ENCODE measurements around the gene FBXW10.
"Not testable (repeated sequence)": the region's sequence is repeated elsewhere in the genome, so short reads cannot be mapped to it uniquely, and the experiment has no call there.

Gene FBXW10

GRCh38 chr17:18743699-18744421, at the start of gene FBXW10:
TSS of gene FBXW10 (plus strand) at chr17:18744054. CDS start at chr17:18744245, 191 bp downstream.
- intact Hi-C loops (cut with DNase I): not testable (repeated sequence)
- DNase-seq: peak in 8 of 42 donors; percentile 1 to 25 (median 6)

GRCh38 chr17:18695143-18695542, 48.7 kb upstream of the FBXW10 start:
- intact Hi-C loops (cut with DNase I); DNase-seq: not testable (repeated sequence)

- peak in 1 of 42 donors; percentile 8 for DNase-seq
- intact Hi-C loops (cut with DNase I): not testable (repeated sequence)
Measured at GRCh38 chr17:18698473-18699103, 45.3 kb upstream of the FBXW10 start.

- intact Hi-C loops (cut with DNase I); DNase-seq: not testable (repeated sequence)
Measured at GRCh38 chr17:18705955-18706354, 37.9 kb upstream of the FBXW10 start.

- intact Hi-C loops (cut with DNase I); DNase-seq: not testable (repeated sequence)
Measured at GRCh38 chr17:18708215-18708614, 35.6 kb upstream of the FBXW10 start.

- DNase-seq: peak; percentile 40 to 90 (median 76)
- intact Hi-C loops (cut with DNase I): not testable (repeated sequence)
Measured at GRCh38 chr17:18712354-18712999, 31.4 kb upstream of the FBXW10 start.

- not testable (repeated sequence) for DNase-seq
Measured at GRCh38 chr17:18718643-18719427, 25.0 kb upstream of the FBXW10 start.

GRCh38 chr17:18719428-18720110, 24.3 kb upstream of the FBXW10 start:
- DNase-seq; intact Hi-C loops (cut with DNase I): not testable (repeated sequence)

More at GRCh38 chr17:18718643-18719427, 25.0 kb upstream of the FBXW10 start:
- intact Hi-C loops (cut with DNase I): not testable (repeated sequence)

- intact Hi-C loops (cut with DNase I); DNase-seq: not testable (repeated sequence)
Measured at GRCh38 chr17:18721775-18722547, 21.9 kb upstream of the FBXW10 start.

- intact Hi-C loops (cut with DNase I); DNase-seq: not testable (repeated sequence)
Measured at GRCh38 chr17:18722612-18723011, 21.2 kb upstream of the FBXW10 start.

- DNase-seq; intact Hi-C loops (cut with DNase I): not testable (repeated sequence)
Measured at GRCh38 chr17:18723509-18723908, 20.3 kb upstream of the FBXW10 start.

GRCh38 chr17:18732438-18732837, 11.4 kb upstream of the FBXW10 start:
- intact Hi-C loops (cut with DNase I): not testable (repeated sequence)

GRCh38 chr17:18733350-18733749, 10.5 kb upstream of the FBXW10 start:
- intact Hi-C loops (cut with DNase I); DNase-seq: not testable (repeated sequence)

More at GRCh38 chr17:18732438-18732837, 11.4 kb upstream of the FBXW10 start:
- DNase-seq: not testable (repeated sequence)

- intact Hi-C loops (cut with DNase I); DNase-seq: not testable (repeated sequence)
Measured at GRCh38 chr17:18739616-18740391, 4.0 kb upstream of the FBXW10 start.

GRCh38 chr17:18741228-18741627, 2.6 kb upstream of the FBXW10 start:
- DNase-seq; intact Hi-C loops (cut with DNase I): not testable (repeated sequence)

GRCh38 chr17:18744726-18745125, 872 bp downstream of the FBXW10 start:
- intact Hi-C loops (cut with DNase I): not testable (repeated sequence)

GRCh38 chr17:18746551-18746950, 2.7 kb downstream of the FBXW10 start:
- DNase-seq; intact Hi-C loops (cut with DNase I): not testable (repeated sequence)

More at GRCh38 chr17:18744726-18745125, 872 bp downstream of the FBXW10 start:
- not testable (repeated sequence) for DNase-seq

Data from head of caudate nucleus (tissue), 42 donors.